GM19438 (cell line): ENCODE results near the gene ARHGEF37.
"Not testable (repeated sequence)": the region's sequence is repeated elsewhere in the genome, so short reads cannot be mapped to it uniquely, and the experiment has no call there.

ENCODE experiments used
- ATAC-seq: cut with Tn5 transposase; IDR thresholded peaks from one replicate; pipeline ENCODE4 v1.9.1; 2021; ENCODE audit warnings: low read depth; ENCODE audit not compliant: unreplicated experiment

ARHGEF37 gene

DNA sequence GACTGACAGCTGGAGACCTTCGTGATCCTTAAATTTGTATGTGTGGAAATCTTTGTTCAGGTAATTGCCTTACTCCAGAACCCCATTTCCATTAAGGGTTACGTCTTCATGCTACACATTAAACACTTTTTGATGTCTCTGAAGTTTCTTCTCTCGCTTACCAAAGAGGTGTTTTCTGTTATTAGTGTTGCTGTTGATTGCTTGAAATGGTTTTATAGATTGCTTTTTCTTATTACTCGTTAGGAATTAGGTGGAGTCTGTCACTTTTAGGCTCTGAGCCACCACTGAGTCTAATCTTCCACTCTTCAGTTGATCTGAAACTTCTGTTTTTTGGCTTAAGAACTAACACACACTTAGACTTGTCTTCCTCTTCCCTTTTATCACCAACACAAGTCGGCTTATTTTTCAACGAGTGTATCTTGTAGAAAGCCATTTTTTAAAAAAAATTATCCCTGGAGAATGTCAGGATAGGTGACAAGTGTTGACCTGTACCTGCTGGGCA is 86.6 kb downstream of the ARHGEF37 start:
- ATAC-seq, result no peak

DNA sequence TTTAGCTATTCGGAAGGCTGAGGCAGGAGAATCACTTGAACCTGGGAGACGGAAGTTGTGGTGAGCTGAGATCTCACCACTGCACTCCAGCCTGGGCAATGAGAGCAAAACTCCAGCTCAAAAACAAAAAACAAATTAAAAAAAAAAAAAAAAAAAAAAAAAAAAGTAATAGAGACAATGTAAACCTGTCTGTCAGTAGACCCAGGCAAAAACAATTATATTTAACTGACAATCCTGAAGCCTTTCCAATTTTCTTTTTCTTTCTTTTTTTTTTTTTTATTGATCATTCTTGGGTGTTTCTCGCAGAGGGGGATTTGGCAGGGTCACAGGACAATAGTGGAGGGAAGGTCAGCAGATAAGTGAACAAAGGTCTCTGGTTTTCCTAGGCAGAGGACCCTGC is 88.0 kb downstream of the ARHGEF37 start:
- ATAC-seq, result not testable (repeated sequence)

DNA sequence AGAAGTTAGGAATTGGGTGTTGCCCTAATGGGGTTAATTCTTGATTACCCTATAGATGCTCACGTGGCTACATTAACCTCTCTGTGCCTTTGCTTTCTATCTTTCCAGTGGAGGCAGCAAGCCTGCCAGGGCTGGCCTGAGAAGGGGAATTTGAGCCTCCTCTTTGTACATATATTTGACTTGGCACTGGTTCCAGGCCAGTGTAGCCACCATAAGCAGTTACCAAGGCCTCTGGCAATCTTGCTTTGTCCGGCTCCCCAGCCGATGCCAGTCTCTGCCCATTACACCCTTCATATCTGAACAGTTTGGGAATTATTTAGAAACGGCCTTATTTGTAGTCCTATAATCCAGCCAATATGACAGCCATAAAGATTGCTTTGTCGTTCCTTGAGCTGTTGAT is 90.2 kb downstream of the ARHGEF37 start:
- no peak for ATAC-seq

DNA sequence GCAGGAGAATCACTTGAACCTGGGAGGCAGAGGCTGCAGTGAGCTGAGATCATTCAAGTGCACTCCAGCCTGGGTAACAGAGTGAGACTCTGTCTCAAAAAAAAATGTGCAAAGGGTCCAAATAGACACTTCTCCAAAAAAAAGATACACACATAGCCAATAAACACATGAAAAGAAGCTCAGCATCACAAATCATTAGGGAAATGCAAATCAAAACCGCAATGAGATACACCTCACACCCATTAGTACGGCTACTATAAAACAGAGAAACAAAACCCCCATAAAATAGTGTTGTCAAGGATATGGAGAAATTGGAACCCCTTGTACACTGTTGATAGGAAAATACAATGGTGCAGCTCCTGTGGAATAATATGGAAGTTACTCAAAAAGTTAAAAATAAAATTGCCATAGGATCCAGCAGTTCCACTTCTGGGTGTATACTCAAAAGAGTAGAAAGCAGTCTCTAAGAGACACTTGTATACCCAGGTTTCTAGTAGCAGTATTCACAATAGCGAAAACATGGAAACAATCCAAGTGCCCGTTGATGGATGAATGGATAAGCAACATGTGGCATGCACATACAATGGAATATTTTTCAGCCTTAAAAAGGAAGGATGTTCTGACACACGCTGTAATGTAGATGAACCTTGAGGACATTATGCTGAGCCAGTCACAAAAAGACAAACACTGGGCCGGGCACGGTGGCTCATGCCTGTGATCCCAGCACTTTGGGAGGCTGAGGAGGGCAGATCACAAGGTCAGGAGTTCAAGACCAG is 91.6 kb downstream of the ARHGEF37 start:
- no peak for ATAC-seq

DNA sequence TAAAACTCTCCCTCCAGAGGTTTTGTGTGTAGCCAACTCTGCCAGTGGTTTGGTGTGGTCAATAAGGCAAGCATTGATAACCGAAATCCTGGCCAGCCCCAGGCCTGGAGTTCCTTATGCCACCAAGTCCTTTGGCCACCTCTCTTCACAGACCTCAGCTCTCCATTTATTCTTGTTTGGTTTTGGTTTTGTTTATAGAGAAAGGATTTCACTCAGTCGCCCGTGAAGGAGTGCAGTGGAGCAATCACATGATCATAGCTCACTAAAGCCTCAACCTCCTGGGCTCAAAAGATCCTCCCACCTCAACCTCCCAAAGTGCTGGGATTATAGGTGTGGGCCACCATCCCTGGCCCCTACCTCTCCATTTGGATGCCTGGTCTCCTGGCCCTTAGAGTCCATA is 93.4 kb downstream of the ARHGEF37 start:
- no peak for ATAC-seq

DNA sequence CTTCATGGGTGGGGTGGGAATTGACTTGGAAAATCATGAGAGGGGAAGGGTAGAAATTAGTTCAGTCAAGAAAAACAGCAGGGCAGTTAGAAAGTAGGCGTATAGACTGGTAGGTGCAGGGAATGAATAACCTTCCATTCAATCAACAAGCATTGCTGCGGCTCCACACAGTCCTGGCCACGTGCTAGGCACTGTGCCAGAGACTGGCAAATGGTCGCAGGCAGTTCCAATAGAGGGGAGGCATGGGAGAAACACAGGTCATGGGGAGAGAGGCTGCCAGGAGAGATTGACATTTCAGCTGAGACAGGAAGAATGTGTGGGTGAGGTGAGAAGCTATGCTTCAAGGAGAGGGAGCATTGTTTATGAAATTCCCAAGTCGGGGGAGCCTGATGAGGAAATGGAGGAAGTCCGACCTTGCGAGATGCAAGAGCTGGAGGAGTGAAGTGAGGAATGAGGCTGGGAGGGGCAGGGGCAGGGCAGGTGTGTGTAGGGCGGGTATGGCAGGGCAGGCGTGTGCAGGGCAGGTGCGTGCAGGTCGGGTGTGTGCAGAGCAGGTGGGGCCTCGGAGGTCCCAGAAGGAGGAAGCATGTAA is 94.4 kb downstream of the ARHGEF37 start:
- ATAC-seq, result no peak

DNA sequence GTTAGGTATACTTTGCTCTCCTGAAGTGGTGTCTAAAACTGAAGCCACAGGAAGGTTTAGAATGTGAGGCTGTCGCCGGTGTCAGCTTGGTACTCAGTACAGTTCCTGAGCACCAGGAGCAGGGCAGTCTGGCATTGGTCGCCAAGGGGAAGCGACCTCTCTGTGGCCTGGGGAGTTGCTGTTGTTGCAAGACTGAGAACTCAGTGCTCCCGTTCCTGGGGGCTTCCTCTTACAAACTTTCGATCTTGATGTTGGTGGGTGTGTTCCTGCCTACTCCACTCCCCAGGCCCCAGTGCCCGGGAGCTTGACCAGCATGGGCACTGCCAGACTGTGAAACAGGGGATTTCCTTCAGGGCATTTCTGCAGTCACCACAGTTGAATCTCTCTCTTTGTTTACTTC is 96.4 kb downstream of the ARHGEF37 start:
- ATAC-seq, result no peak

DNA sequence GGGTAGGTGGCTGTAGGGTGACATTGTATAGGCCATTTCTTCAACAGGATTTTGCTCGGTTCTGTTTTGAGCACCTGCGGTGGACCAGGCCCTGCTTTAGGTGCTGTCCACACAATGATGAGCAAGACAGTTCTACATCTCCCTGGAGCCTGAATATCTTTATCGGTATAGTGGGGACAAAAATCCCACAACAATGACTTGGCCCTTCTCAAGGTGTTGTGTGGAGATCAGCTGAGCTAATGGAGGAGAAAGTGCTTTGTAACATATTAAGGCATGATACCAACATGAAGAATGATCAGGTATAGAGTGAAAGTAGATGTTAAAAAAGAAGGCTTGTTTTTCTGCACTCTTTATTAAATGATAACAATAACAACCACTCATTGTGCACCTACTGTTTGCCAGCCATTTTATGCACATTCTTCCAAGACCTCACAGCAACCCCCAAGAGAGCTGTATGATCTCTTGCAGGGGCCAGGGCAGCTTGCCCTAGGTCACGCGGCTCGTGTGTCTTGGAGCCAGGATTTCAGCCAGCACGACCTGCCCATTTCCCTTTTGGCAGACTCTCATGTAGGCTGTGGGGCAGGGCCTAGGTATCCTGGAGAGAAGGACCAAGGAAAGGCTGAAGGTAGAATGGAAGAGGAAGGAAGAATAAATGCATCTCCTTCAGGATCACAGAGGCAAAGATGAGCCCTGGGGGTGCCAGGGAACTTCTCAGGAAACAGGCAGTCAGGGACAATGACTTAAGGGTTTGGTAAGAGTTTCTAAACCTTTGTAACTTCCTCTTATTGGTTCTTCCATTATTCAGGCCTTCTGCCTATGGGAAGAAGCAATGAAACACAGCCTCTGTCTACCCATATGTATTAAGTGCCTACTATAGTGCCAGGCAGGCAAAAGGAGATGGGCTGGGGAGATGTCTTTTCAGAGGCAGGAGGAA is 98.8 kb downstream of the ARHGEF37 start:
- ATAC-seq, result peak; percentile 42

DNA sequence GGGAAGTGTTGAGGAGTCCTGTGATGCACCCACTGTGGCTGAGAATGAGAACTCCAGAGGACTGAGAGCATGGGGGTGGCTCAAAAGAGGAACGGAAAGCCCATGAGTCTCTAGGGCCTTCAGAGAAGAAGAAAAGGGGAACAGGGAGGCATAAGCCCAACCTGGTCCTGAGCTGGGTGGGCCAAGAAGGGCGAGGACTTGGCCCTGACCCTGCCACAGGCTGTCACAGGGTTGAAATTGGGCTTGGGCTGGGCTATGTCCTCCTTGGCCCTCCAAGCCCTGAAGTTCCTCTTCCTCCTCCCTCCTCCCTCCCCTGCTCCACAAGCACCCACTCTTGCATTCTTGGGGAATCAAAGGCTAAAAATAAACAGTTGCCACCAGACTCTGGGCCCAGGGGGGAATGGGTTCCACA is 99.5 kb downstream of the ARHGEF37 start:
- ATAC-seq, result peak; percentile 100

DNA sequence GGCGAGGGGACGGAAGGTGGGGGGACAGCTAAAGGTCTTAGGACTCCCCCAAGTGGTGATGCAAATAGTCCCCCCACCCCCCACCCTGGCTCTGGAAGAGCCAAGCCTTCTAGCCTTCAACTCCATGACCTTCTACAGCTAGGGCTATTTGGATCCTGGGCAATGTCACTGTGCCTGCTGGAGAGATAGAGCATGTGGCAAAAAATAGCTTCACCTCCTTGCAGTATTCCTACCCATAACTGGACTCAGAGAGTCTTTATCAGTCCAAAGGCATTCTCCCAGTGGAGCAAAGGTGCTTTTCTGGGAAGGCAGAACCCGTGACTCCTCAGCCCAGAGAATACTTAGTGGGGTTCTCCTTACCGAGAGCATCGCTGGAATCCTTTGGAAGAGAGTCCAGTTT is 100.0 kb downstream of the ARHGEF37 start:
- ATAC-seq, result no peak

DNA sequence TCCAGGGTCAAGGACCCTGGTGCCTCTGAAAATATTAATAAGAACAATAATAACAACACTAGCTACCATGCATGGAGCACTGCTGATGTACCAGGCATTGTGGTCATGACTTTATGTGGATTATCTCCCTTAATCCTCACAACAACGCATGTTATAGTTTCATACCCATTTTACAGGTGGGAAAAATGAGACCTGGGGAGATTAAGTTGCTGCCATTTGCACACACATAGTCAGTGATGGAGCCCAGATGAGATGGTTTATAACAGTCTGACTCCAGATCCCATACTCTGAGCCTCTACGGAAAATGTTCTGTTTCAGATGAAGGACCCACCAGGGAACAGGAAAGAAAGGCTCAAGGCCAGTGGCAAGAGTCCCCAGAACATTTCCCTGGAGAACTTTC is 100.6 kb downstream of the ARHGEF37 start:
- ATAC-seq, result no peak

DNA sequence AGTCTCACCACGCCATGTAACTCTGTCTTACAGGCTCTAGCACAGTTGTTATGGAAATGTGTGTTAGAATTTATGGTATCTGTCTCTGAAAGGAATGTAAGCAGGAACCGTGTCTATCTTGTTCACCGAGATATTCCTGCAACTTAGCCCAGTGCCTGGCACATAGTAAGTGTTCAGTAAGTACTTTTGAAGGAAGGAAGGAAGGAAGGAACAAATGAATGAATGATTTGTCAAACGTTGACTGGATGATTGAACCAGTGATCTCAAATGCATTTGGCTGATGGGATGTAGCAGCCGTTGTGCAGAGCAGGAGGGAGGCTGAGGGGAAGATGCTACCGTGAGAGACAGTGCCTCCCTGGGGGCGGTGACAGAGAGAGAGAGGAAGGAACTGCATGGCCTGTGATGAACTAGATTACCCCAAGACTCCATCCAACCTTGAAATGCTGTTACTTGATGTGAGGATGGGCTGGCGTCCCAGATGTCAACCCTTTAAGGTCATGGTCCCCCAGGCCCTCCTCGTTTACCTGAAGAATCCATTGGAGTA is 101.3 kb downstream of the ARHGEF37 start:
- ATAC-seq, result no peak

DNA sequence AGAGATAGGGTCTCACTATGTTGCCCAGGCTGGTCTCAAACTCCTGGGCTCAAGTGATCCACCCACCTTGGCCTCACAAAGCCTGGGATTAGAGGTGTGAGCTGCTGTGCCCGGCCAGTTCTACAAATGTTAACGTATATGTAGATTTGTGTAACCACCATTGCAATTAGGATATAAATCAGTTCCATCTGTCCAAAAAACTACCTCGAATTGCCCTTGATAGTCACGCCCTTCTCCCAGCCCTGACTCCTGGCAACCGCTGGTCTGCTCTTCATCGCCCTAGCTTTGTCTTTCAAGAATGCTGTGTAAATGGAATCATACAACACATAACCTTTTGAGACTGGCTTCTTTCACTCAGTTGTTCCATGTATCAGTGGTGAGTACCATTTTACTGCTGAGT is 102.7 kb downstream of the ARHGEF37 start:
- ATAC-seq, result no peak

DNA sequence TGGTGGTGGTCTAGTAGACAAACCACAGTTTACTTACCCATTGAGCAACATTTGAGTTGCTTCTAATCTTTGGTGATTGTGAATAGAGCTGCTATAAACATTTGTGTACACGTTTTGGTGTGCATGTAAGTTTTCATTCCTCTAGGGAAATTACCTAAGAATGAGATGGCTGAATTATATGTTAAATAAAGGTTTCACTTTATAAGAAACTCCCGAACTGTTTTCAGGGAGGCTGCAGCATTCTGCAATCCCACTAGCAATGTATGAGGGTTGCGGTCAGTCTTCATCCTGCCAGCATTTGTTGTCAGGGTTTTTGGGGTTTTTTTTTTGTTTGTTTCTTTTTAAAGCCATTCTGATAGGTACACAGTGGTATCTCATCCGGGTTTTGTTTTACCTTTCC is 103.1 kb downstream of the ARHGEF37 start:
- ATAC-seq, result no peak
